NT2/D1 (cell line): ENCODE measurements around the gene DSCAM.

Experiments used
- SUZ12 ChIP-seq: IDR thresholded peaks from 2 replicates; pipeline ENCODE4 v1.6.1; 2011; ENCODE audit not compliant: insufficient read length, insufficient read depth; ENCODE audit errors: extremely low read depth
- YY1 ChIP-seq: IDR thresholded peaks from 2 replicates; pipeline ENCODE4 v1.6.1; 2011; ENCODE audit not compliant: insufficient read length, insufficient read depth

GRCh38 chr21:40754466-40754865 is 92.5 kb downstream of the DSCAM start:
- no peak for TF ChIP-seq SUZ12
- TF ChIP-seq YY1, result no peak
